SK-MEL-5 (cell line): ENCODE measurements around the gene CGA. TPM values are rescaled to one million over a fixed set of nuclear protein-coding genes. Genes with fewer than 3 reads are reported as not detected.
"Not testable (repeated sequence)": the region's sequence is repeated elsewhere in the genome, so short reads cannot be mapped to it uniquely, and the experiment has no call there.

Source experiments
- DNase-seq: peaks from one replicate; pipeline ENCODE4 v3.0.0-alpha.2; 2016; ENCODE audit warnings: low read depth, low spot score
- in situ Hi-C: cut with HindIII; loops from 2 replicates; pipeline ENCODE4 v1.10.0; 2016; ENCODE audit warnings: low sequenced_read_pairs, high pct_unique_total_duplicates, low pct_unique_long_range_greater_than_20kb
- polyA plus RNA-seq, 2 experiments: library from polyadenylated mRNA; depleted of rRNA; stranded (reverse); fragments of >200 nt; gene quantifications; 2 replicates each; pipeline ENCODE4 v1.2.3, GENCODE V29; 2015
- total RNA-seq: library from RNA; depleted of rRNA; stranded (reverse); fragments of >200 nt; shearing (Covaris generic); gene quantifications from 2 replicates; pipeline ENCODE4 v1.2.3, GENCODE V29; 2014; rRNA removed

CGA gene
- total RNA-seq = 0.55 TPM in 1 of 2 replicates, not detected in the other
- 1.1 TPM in 1 of 2 replicates, not detected in the other for polyA plus RNA-seq (2015; cell fraction: cytosol; rRNA removed)
- polyA plus RNA-seq (2015; cell fraction: nucleus; rRNA removed) = not detected in 2 replicates

- in situ Hi-C loops = no loop called here
Measured at GRCh38 chr6:87095087-87095509, at the start of gene CGA. Gene CGA (minus strand): TSS chr6:87095106. CDS start chr6:87088200, 6,906 bp downstream.

DNA sequence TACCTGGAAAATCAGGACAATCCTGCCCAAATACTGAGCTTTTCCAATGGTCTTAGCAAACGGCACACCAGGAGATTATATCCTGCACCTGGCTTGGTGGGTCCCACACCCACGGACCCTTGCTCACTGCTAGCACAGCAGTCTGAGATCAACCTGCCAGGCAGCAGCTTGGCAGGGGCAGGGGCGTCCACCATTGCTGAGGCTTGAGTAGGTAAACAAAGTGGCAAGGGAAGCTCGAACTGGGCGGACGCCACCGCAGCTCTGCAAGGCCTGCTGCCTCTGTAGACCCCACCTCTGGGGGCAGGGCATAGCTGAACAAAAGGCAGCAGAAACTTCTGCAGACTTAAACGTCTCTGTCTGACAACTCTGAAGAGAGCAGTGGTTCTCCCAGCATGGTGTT lies 45.0 kb upstream of the CGA start:
- in situ Hi-C loops, DNase-seq: not testable (repeated sequence)

More at GRCh38 chr6:87095087-87095509, at the start of gene CGA:
- DNase-seq = no peak

DNA sequence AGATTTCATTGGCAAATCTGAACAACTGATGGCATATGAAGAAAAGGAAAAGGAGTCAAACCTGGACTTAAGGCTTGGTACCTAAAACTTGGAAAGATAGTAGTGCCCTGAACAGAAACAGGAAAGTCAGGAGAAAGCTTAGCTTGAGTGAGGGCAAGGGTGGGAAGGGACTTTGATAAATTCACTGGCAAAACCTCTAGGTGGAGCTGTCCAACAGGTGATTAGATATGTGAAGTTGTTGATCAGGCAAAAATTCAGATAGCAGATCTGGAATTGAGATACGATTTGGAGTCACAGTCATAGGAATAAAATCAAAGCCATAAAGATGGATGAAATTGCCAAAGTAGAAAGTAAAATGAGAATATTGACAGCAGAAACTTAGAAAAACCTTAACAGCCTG lies 44.3 kb upstream of the CGA start:
- in situ Hi-C loops = no loop called here
- peak; percentile 65 for DNase-seq

- in situ Hi-C loops = no loop called here
- no peak for DNase-seq
Measured at GRCh38 chr6:87136963-87137362, 42.1 kb upstream of the CGA start.

DNA sequence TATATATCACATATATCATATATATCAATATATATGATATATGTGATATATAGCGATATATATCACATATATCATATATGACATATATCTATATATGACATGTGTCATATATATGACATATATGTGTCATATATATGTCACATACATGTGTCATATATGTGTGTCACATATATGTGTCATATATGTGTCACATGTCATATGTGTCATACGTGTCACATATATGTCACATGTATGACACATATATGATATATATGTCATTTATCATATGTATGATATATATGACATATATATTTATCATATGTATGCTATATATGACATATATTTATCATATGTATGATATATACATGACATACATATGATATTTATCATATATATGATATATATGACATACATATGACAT lies 32.8 kb upstream of the CGA start:
- no peak for DNase-seq
- in situ Hi-C loops = no loop called here

DNA sequence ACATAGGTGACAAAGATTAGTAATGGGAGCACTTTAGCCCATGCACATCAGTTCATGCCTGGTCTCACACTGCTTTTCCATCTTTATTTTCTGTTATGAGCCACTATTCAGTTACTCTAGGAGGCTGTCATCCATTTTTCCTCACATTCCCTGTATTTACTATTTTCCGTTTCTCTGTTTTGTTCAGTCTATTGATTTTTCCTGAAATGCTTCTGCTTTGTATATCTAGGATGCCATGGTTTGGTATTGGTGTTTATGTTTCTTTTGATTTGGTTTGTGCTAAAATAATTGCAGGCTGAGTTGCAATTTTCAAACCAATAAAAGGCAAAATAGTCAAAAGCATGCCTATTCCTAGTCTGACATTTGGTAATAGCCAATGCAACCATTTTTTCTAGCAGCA lies 31.6 kb upstream of the CGA start:
- in situ Hi-C loops = no loop called here
- no peak for DNase-seq

GRCh38 chr6:87124074-87124473 lies 29.2 kb upstream of the CGA start:
- no peak for DNase-seq
- in situ Hi-C loops = no loop called here

DNA sequence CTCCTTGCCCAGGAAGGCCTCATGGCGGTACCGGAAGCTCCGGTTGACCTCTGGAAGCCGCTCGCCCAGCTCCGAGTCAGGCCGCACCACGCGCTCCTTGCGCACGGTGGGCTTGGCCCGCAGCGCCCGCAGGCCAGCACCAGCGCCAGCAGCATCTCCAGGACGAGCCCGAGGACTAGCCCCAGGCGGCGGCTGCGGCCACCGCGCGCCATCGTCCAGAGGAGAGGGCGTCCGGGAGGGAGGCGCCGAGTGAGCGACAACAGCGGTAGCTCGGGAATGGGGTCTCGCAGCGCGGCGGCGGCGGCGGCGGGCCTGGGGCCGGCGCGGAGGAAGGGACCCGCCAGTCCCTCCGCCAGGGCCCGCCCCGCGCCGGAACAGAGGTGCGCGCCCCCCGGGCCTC lies 27.6 kb upstream of the CGA start:
- in situ Hi-C loops = no loop called here
- DNase-seq = no peak

GRCh38 chr6:87118054-87118453 lies 23.1 kb upstream of the CGA start:
- in situ Hi-C loops = no loop called here
- DNase-seq = no peak

DNA sequence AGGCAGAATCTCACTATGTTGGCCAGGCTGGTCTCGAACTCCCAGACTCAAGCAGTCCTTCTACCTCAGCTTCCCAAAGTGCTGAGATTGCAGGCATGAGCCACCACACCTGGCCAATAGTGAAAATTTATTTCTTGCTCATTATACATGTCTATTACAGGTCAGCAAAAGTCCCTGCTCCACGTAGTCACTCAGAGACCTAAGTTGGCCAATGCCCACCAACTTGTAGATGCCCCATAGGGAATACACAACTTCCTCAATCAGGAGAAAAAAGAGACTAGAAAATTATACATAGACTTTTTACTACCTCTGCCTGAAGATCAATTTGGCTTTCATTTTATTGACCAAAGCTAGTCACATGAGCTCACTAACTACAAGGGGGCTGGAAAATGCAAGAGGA lies 22.0 kb upstream of the CGA start:
- DNase-seq = no peak
- in situ Hi-C loops = no loop called here

GRCh38 chr6:87115402-87116135 lies 20.7 kb upstream of the CGA start:
- DNase-seq = no peak
- in situ Hi-C loops = no loop called here

- in situ Hi-C loops = no loop called here
- DNase-seq = no peak
Measured at GRCh38 chr6:87110636-87111035, 15.7 kb upstream of the CGA start.

DNA sequence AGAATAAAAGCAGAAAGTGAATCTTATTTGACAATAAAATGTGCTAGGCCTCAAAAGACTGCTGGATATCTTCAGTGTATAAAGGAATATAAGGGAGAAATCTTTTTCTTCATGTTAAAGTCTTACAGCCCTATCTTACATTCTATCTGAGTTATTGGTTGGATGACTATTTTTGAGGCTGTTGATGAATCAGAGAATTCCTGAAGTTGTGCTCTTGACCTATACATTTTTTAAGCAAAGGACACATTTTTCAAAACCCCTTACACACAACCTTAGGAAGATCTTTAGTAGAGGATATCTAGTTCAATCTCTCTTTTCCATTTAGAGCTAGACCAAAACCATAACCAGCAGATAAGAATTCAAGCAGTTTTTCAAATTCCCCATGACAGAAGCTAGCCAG lies 10.9 kb upstream of the CGA start:
- in situ Hi-C loops = no loop called here
- no peak for DNase-seq

DNA sequence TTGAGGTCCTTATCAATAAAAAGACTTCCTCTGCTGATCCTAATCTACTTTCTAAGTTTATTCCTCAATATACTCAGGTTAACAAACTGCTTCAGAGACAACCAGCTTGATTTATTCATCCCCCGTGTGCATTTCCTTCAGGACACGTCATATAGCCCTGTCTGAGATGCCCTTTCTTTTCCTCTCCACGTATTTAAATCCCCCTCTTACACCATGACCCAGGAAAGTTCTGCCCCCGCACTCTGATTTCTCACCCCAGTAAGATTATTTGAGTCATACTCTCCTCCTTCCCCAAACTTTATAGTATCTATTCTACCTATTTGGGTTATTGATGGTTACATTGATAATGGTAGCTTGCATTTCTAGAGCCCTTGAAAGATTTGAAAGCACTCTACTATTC lies 9.8 kb upstream of the CGA start:
- in situ Hi-C loops = no loop called here
- DNase-seq = no peak

- no peak for DNase-seq
- in situ Hi-C loops = no loop called here
Measured at GRCh38 chr6:87103977-87104601, 9.2 kb upstream of the CGA start.

- in situ Hi-C loops = no loop called here
- peak; percentile 5 for DNase-seq
Measured at GRCh38 chr6:87102151-87102621, 7.3 kb upstream of the CGA start.

DNA sequence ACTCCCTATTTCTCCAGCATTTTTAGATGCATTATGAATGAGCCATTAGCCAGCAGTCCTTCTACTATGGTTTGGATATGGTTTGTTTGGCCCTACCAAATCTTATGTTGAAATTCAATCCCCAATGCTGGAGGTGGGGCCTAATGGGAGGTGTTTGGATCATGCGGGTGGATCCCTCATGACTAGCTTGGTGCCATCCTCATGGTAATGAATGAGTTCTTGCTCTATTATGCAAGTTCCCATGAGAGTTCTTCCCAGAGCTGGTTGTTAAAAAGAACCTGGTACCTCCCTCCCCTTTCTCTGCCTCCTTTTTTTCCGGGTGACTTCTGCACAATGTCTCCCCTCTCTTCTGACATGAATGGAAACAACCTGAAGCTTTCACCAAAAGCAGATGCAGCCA lies 6.2 kb upstream of the CGA start:
- DNase-seq = peak; percentile 31
- in situ Hi-C loops = no loop called here

DNA sequence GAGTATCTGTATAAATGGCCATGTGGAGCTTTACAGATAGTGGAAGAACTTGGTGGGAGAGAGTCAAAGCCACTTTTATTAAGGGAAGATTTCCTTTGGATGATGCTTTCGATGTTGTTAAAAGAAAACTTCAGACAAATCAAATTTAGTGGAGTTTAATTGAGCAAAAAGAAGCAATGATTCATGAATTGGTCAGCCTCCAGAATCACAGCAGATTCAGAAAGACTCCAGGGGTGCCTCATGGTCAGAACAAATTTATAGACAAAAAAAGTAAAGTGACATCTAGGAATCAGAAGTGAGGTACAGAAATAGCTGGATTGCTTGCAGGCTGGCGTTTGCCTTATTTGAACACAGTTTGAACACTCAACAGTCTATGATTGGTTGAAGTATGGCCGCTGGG lies 5.3 kb upstream of the CGA start:
- DNase-seq = no peak
- in situ Hi-C loops = no loop called here

GRCh38 chr6:87099472-87099871 lies 4.6 kb upstream of the CGA start:
- no peak for DNase-seq

More at GRCh38 chr6:87099472-87099871, 4.6 kb upstream of the CGA start:
- in situ Hi-C loops = no loop called here
